HepG2 (cell line): ENCODE data around the gene MLNR. TPM values are rescaled to one million over a fixed set of nuclear protein-coding genes. Genes with fewer than 3 reads are reported as not detected.
A peak's percentile ranks its signal among the peaks of the same experiment; 100 is the strongest.

Experiments used
- ARID4A ChIP-seq: sonication (generic); formaldehyde crosslinking; IDR thresholded peaks from 2 replicates; pipeline ENCODE4 v1.5.0; 2020; ENCODE audit warnings: mild to moderate bottlenecking, missing genetic modification reagents, borderline replicate concordance
- ATF7 ChIP-seq, 2 experiments: fragments of 450-650 bp in 1 of 2; sonication (generic) in 1 of 2; formaldehyde crosslinking in 1 of 2; IDR thresholded peaks; 2 replicates each; pipeline versions ENCODE4 v1.4.0 to v1.6.1; 2016 to 2020; ENCODE audit warnings: antibody characterized with exemption in 1 of 2, mild to moderate bottlenecking in 1 of 2, missing genetic modification reagents in 1 of 2
- CEBPZ ChIP-seq: IDR thresholded peaks from 2 replicates; pipeline ENCODE4 v1.6.1; 2012; ENCODE audit warnings: low read length, improper control_type of control experiment
- JUND ChIP-seq: sonication (generic); formaldehyde crosslinking; IDR thresholded peaks from 2 replicates; pipeline ENCODE4 v1.8.0; 2022; ENCODE audit warnings: mild to moderate bottlenecking, missing genetic modification reagents
- NR2C2 ChIP-seq: sonication (generic); formaldehyde crosslinking; IDR thresholded peaks from 2 replicates; pipeline ENCODE4 v1.4.0; 2020; ENCODE audit warnings: missing genetic modification reagents, mild to moderate bottlenecking, moderate library complexity, borderline replicate concordance
- PHF8 ChIP-seq: sonication (generic); formaldehyde crosslinking; IDR thresholded peaks from 2 replicates; pipeline ENCODE4 v1.5.0; 2020; ENCODE audit warnings: missing genetic modification reagents
- POGK ChIP-seq: sonication (generic); formaldehyde crosslinking; conservative IDR thresholded peaks from 2 replicates; pipeline ENCODE4 v1.8.0; 2022; ENCODE audit warnings: mild to moderate bottlenecking, moderate library complexity, missing genetic modification reagents
- RAD21 ChIP-seq: fragments of 450-650 bp; formaldehyde crosslinking; IDR thresholded peaks from 2 replicates; pipeline ENCODE4 v1.5.0; 2020; ENCODE audit warnings: mild to moderate bottlenecking
- RNF2 ChIP-seq: fragments of 450-650 bp; conservative IDR thresholded peaks from 2 replicates; pipeline ENCODE4 v1.6.1; 2016; ENCODE audit warnings: low read depth
- SP2 ChIP-seq: sonication (generic); formaldehyde crosslinking; IDR thresholded peaks from 2 replicates; pipeline ENCODE4 v1.5.1; 2020; ENCODE audit warnings: mild to moderate bottlenecking, missing genetic modification reagents
- ZBTB3 ChIP-seq: sonication (generic); formaldehyde crosslinking; IDR thresholded peaks from 2 replicates; pipeline ENCODE4 v1.4.0; 2020; ENCODE audit warnings: low read depth, mild to moderate bottlenecking, moderate library complexity, missing genetic modification reagents, borderline replicate concordance
- ZBTB38 ChIP-seq: sonication (generic); formaldehyde crosslinking; IDR thresholded peaks from 2 replicates; pipeline ENCODE4 v1.5.1; 2020; ENCODE audit warnings: mild to moderate bottlenecking, missing genetic modification reagents
- ZC3H13 ChIP-seq: sonication (generic); formaldehyde crosslinking; IDR thresholded peaks from 2 replicates; pipeline ENCODE4 v1.8.1; 2023; ENCODE audit warnings: mild to moderate bottlenecking, missing genetic modification reagents, moderate library complexity
- ZFX ChIP-seq: sonication (generic); formaldehyde crosslinking; IDR thresholded peaks from 2 replicates; pipeline ENCODE4 v1.4.0; 2020; ENCODE audit warnings: mild to moderate bottlenecking, low read depth, missing genetic modification reagents, moderate library complexity
- ZNF563 ChIP-seq: sonication (generic); formaldehyde crosslinking; IDR thresholded peaks from 2 replicates; pipeline ENCODE4 v1.8.0; 2022; ENCODE audit warnings: mild to moderate bottlenecking, moderate library complexity, missing genetic modification reagents
- ZNF691 ChIP-seq: sonication (generic); formaldehyde crosslinking; IDR thresholded peaks from 2 replicates; pipeline ENCODE4 v1.4.0; 2020; ENCODE audit warnings: missing genetic modification reagents, low read depth, mild to moderate bottlenecking, borderline replicate concordance
- ZNF746 ChIP-seq: sonication (generic); formaldehyde crosslinking; IDR thresholded peaks from 2 replicates; pipeline ENCODE4 v1.8.0; 2022; ENCODE audit warnings: mild to moderate bottlenecking, missing genetic modification reagents
- ZSCAN22 ChIP-seq: sonication (generic); formaldehyde crosslinking; IDR thresholded peaks from 2 replicates; pipeline ENCODE4 v1.4.0; 2020; ENCODE audit warnings: mild to moderate bottlenecking, missing genetic modification reagents
- polyA plus RNA-seq, 8 experiments: library from polyadenylated mRNA; depleted of rRNA in 3 of 8; stranded (reverse) in 7 of 8; unstranded in 1 of 8; fragments of >200 nt; fragmentation: Illumina TruSeq in 4 of 8; extraction: Trizol in 4 of 8; gene quantifications; 2 replicates each; pipeline versions ENCODE4 v1.2.1 to v1.2.3, GENCODE V29; 2011 to 2016; ENCODE audit warnings: low read depth in 4 of 8, missing spikeins in 1 of 8, mixed read lengths in 1 of 8; ENCODE audit not compliant: insufficient read depth in 1 of 8
- total RNA-seq, 5 experiments: library from RNA; depleted of rRNA; stranded (reverse); fragments of >200 nt; fragmentation: Illumina TruSeq; extraction: Trizol; gene quantifications; 2 replicates each; pipeline ENCODE4 v1.2.3, GENCODE V29; 2016; ENCODE audit warnings: low read depth in 1 of 5

The MLNR gene
- total and polyA plus RNA-seq, 2 of the 13 experiments (the other 11 are each of a cell fraction or from before 2014, with no cell fraction given): 0.46 TPM; not detected in 1

- TF ChIP-seq PHF8 (CRISPR knock-in tag) (peak; percentile 45; the same call in 1 of the 2 replicates), ZBTB3 (no peak), ZSCAN22 (CRISPR knock-in tag) (peak; percentile 29; the same call in 1 of the 2 replicates), RAD21 (peak; percentile 78), ZBTB38 (CRISPR knock-in tag) (peak; percentile 92), ZFX (no peak; the same call in 1 of the 2 replicates), ZC3H13 (no peak), JUND (CRISPR knock-in tag) (no peak), ZNF746 (CRISPR knock-in tag) (peak; percentile 37; the same call in 1 of the 2 replicates), SP2 (CRISPR knock-in tag) (no peak), NR2C2 (CRISPR knock-in tag) (peak; percentile 43), ARID4A (CRISPR knock-in tag) (peak; percentile 34; the same call in 1 of the 2 replicates), ATF7 (IDR thresholded peaks at IDR 0.05) (no peak), ATF7 (CRISPR knock-in tag; IDR thresholded peaks at IDR 0.05) (no peak), POGK (CRISPR knock-in tag) (0 out of 2 replicates have a peak, but pooled peaks have one; percentile 31), ZNF691 (CRISPR knock-in tag) (no peak), CEBPZ (no peak), RNF2 (peak; percentile 73; the same call in 1 of the 2 replicates), ZNF563 (CRISPR knock-in tag) (peak; percentile 72; the same call in 1 of the 2 replicates)
Measured at GRCh38 chr13:49220036-49220855, at the start of gene MLNR (continued).
